Body of pancreas (tissue), 4 donors: ENCODE results near the gene C19orf85.

Source experiments
- CTCF ChIP-seq, 7 experiments: fragments of 450-650 bp in 4 of 7; fragments of 200-600 bp in 3 of 7; sonication (generic) in 3 of 7; IDR thresholded peaks; one replicate each; pipeline ENCODE4 v1.5.1; 2016 to 2019; ENCODE audit warnings: antibody characterized with exemption in 7 of 7
- POLR2A ChIP-seq, 3 donors: fragments of 450-650 bp; IDR thresholded peaks; one replicate each; pipeline ENCODE4 v1.6.1; 2016; ENCODE audit warnings: antibody characterized with exemption in 3 of 3, mild to moderate bottlenecking in 2 of 3

GRCh38 chr19:55478364-55478763 is 13.8 kb upstream of the C19orf85 start:
- TF ChIP-seq CTCF (IDR thresholded peaks at IDR 0.05) (no peak), POLR2A (IDR thresholded peaks at IDR 0.05) (no peak)
